Stimulated activated CD4-positive, alpha-beta T cell treated with anti-CD3 and anti-CD28 coated beads, Interleukin-2, amount 100 ng/mL, for 48 hours (primary cell): Measurements from ENCODE around the gene NOM1.

Experiments used
- DNase-seq, 2 donors: peaks; one replicate each; pipeline ENCODE4 v3.0.0-alpha.2; 2020

The NOM1 gene

GRCh38 chr7:157017149-157017548, 67.6 kb downstream of the NOM1 start:
- no peak for DNase-seq

DNA sequence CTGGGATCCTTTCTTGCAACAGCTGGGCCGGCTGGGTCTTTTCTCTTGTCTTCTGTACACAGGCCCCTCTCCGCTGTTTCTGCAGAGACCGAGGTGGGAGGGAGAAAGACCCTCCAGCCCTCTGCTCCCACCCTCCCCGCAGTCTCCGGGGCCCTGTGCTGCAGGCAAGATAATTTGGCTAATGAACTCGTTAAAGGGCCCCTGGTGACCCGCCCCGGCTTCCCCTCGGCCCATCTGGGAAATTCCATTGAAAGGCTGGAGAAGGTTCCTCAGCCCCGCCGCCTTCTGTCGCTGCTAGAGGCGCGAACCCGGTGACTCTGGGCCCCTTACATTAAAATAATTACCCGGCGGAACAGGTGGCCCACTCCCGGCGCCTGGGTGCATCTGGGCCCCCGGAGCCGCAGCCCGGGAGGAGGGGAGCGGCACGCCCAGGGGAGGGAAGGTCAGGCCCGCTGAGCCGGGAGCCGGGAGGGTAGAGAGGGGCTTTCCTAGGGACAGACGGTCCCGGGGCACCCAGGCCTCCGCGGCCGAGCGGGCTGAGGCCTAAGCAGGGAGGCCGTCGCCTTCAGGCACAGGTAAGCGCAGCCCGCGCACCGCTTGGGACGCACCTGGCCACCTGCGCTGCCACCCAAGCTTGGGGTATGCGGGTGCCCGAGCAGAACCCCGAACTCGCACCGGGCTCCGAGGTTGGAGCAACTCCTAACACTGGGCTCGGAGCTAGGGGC, 68.3 kb downstream of the NOM1 start:
- no peak for DNase-seq

DNA sequence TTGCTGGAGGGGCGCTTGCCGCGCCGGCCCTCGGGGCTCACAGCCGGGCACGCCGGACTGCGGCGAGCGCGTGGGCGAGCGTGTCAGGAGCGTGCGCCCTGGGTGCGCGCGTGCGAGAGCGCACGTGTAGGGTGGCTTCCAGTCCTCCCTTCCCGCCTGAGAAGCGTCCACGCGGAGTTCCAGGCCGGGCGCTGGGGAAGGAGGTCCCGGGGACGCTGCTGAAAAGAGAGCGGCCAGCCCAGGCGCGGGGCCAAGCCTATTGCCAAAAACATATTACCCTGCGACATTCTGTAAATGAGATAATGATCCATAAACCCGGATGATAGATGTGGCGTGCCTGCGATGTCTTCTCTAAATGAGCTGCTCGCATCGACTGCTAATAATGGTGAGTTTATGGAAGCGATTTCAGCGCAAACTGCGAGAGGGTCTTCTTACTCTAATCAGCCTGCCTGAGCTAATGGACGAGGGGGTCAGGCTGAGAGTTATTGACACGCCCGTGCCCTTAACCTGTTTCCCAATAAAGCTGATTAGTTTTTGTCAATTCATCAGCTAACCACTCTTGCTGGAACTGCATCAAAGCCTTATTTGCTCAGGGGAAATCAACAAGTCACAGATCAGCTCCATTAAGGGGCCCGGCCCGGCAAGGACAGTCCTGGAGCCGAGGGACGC, 69.0 kb downstream of the NOM1 start:
- DNase-seq, result no peak

- DNase-seq, result no peak
Measured at GRCh38 chr7:157018997-157019608, 69.6 kb downstream of the NOM1 start.

- DNase-seq, result no peak
Measured at GRCh38 chr7:157019718-157020451, 70.4 kb downstream of the NOM1 start.

- DNase-seq, result no peak
Measured at GRCh38 chr7:157020514-157021070, 71.1 kb downstream of the NOM1 start.

DNA sequence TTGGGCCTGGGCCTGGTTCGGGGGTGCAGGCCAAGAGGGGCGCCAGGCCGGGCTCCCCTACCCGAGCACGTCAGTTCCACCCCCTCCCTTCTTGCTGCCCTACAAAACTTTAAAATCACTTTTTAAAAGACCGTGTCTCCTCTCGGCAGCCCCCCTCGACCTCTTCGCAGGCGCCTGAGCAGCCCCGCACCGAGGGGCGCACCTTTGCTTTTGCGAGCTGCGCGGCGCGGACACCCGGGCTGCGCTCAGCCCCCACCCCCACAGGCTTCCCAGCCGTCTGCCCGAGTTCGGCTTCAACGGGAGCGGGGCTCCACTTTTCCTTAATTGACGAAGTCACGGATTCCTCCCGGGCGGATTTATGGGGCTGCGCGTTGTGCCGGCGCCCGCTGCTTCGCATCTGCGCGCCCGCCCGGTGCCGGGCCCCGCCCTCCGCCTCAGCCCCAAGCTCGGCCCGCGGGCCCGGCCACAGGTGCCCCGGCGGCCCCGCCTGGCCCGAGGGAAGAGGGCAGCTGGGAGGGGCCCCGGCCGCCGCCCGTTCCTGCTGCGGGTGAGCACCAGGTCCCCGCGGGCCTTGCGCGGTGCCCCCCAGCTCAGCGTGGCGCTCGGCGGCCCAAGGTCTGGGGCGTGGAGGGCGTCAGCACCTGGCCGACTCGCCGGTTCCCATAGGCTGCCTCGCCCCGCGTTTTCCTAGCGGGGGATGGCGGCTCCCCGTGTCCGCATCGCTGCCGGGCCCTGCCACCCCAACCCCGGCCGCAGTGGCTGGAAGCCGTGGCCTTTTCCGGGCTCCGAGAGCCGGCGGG, 71.8 kb downstream of the NOM1 start:
- DNase-seq, result no peak

DNA sequence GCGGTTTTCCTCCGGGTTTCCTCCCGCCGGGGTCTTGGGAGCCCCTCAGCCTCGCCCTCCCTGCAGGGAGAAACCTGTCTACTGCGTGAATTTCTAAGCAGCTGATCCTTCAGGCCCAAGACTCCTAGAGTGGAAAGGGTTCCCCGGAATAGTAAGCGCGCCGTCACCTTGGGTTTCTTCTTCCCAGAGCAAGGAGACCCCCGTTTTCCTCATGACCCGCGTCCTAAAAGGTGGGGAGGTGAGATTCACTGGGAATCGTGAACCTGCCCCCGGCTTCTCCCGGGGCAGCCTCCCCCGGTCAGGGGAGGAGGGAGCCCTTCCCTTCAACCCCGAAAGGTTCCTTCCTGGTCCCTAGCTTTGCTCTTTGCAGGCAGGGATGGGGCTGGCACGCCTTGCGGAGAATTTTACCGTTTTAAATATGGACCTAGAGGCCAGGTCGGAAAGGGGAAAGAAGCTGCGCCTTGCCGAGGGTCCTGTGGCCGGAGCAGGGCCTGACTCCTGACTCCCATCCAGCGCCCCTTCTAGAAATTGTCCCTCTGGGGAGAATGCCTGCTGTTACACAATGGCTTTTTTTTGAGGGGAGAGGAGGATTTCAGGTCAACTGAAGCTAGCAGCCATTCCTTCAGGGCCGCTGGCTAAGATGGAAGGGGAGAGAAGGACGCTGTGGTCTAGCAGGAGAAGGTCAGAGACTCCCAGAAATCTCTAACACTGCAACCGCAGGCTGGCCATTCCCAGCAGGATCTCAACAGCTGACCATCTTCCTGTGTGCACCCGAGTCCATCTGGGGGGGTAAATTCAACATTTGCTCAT, 72.6 kb downstream of the NOM1 start:
- DNase-seq, result no peak
